PC-9 (cell line): ENCODE measurements around the gene CES3. TPM values are rescaled to one million over a fixed set of nuclear protein-coding genes. Genes with fewer than 3 reads are reported as not detected.

ENCODE experiments used
- BruUV-seq: library from RNA; stranded (reverse); fragments of 400-500 nt; replicated peaks from 2 replicates; lab custom pipeline; 2021; lab: Mats Ljungman, UMichigan
- CTCF ChIA-PET: fragments of 300-600 bp; sonication (Branson Sonifier 250); formaldehyde crosslinking; loops from one replicate; lab custom pipeline; 2022; ENCODE audit warnings: antibody characterized with exemption; lab: Charles Lee
- POLR2A ChIA-PET: fragments of 300-600 bp; sonication (Branson Sonifier 250); formaldehyde crosslinking; loops from one replicate; lab custom pipeline; 2022; ENCODE audit warnings: antibody characterized with exemption; ENCODE audit not compliant: unreplicated experiment; lab: Charles Lee
- DNase-seq, 2 experiments: peaks; one replicate each; pipeline versions ENCODE4 v3.0.0 to v3.0.0-alpha.2; 2015 to 2022; ENCODE audit warnings: mixed read lengths in 1 of 2
- H2AFZ ChIP-seq: fragments of 200-600 bp; sonication (generic); 2 replicates; pipeline ENCODE4 v1.8.1; 2017; ENCODE audit warnings: antibody characterized with exemption
- H3F3A ChIP-seq: fragments of 200-600 bp; sonication (generic); 2 replicates; pipeline ENCODE4 v1.8.1; 2017; ENCODE audit warnings: antibody characterized with exemption, mild to moderate bottlenecking, low read depth; ENCODE audit not compliant: insufficient read depth
- H3K27ac ChIP-seq: fragments of 200-600 bp; sonication (generic); 2 replicates; pipeline ENCODE4 v1.6.1; 2016; ENCODE audit warnings: mixed run types
- H3K27me3 ChIP-seq: fragments of 200-600 bp; sonication (generic); 2 replicates; pipeline ENCODE4 v1.6.1; 2016; ENCODE audit warnings: low read depth, mixed run types; ENCODE audit not compliant: insufficient read depth
- H3K36me3 ChIP-seq: fragments of 200-600 bp; sonication (generic); 2 replicates; pipeline ENCODE4 v1.6.1; 2016; ENCODE audit warnings: low read depth, mixed run types
- H3K4me1 ChIP-seq: fragments of 200-600 bp; sonication (generic); replicated peaks from 2 replicates; pipeline ENCODE4 v1.6.1; 2016; ENCODE audit warnings: mixed run types; ENCODE audit not compliant: insufficient read depth
- H3K4me2 ChIP-seq: fragments of 200-600 bp; sonication (generic); 2 replicates; pipeline ENCODE4 v1.6.1; 2017; ENCODE audit warnings: mixed run types
- H3K4me3 ChIP-seq: fragments of 200-600 bp; sonication (generic); 2 replicates; pipeline ENCODE4 v1.6.1; 2016; ENCODE audit warnings: mixed run types
- H3K79me2 ChIP-seq: fragments of 200-600 bp; sonication (generic); 2 replicates; pipeline ENCODE4 v1.6.1; 2017; ENCODE audit warnings: low read depth, mixed run types
- H3K9me2 ChIP-seq: fragments of 200-600 bp; sonication (generic); 2 replicates; pipeline ENCODE4 v1.8.1; 2017; ENCODE audit warnings: mild to moderate bottlenecking; ENCODE audit not compliant: insufficient read depth
- H3K9me3 ChIP-seq: fragments of 200-600 bp; sonication (generic); 2 replicates; pipeline ENCODE4 v1.8.1; 2016; ENCODE audit warnings: low read depth; ENCODE audit not compliant: insufficient read depth
- H4K20me1 ChIP-seq: fragments of 200-600 bp; sonication (generic); 2 replicates; pipeline ENCODE4 v1.8.1; 2017; ENCODE audit not compliant: insufficient read depth
- CTCF ChIP-seq: fragments of 200-600 bp; sonication (generic); conservative IDR thresholded peaks from 2 replicates; pipeline ENCODE4 v1.6.1; 2017; ENCODE audit warnings: mixed run types, antibody characterized with exemption, mild to moderate bottlenecking, moderate library complexity
- EZH2 ChIP-seq: fragments of 200-600 bp; sonication (generic); IDR thresholded peaks from 2 replicates; pipeline ENCODE4 v1.8.0; 2017; ENCODE audit warnings: antibody characterized with exemption, low read depth
- intact Hi-C: fragments of 100-400 bp; cut with micrococcal nuclease; formaldehyde crosslinking; loops from one replicate; pipeline ENCODE4 v1.10.0; 2022; ENCODE audit not compliant: unreplicated experiment
- total RNA-seq: library from RNA; stranded (reverse); gene quantifications from 2 replicates; pipeline ENCODE4 v1.2.3, GENCODE V29; 2021

CES3 gene
- total RNA-seq, 1 experiment from 2014 or later = 9.1 TPM

GRCh38 chr16:66960270-66960669 lies 796 bp upstream of the CES3 start:
- Histone ChIP-seq H3K79me2 (no peaks in the 10 kb centered on the region), H4K20me1 (no peaks in the 10 kb centered on the region), H3K36me3 (no peaks in the 10 kb centered on the region), H3K4me2 (no peak overlapping the region), H3K9me3 (no peaks in the 10 kb centered on the region), H3K4me1 (no peaks in the 10 kb centered on the region), H3K9me2 (no peaks in the 10 kb centered on the region), H3K4me3 (no peak overlapping the region), H3K27ac (no peak overlapping the region), H3F3A (no peaks in the 10 kb centered on the region), H3K27me3 (no peaks in the 10 kb centered on the region), H2AFZ (no peak overlapping the region)
- ChIA-PET CTCF (no interaction called here), POLR2A (no interaction called here)
- no peak for DNase-seq
- intact Hi-C loops = no loop called here
- no peak for TF ChIP-seq EZH2
- no TSS peak for BruUV-seq

DNA sequence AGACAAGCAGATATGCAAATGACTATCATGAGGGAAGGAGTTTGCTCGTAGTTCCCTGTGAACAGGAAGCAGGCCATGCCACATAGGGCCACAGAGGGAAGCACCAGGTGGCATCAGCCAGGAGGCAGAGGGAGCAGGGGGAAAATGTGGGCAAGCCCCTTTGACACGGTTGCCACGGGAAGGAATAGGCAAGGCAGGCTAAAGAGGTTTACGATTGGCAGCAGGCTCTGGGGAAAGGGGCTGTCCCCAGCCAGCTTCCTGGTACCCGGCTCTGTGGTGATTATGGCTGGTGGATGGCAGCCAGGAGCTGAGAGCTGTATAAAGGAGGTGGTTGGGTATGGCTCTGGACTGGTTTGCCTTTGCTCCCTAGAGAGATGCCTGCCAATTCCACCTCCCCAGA lies 848 bp downstream of the CES3 start:
- intact Hi-C loops = no loop called here
- H3K4me1 ChIP-seq = no peaks in the 10 kb centered on the region
- no peak for DNase-seq
- no peaks in the 10 kb centered on the region for H3K27me3 ChIP-seq
- H4K20me1 ChIP-seq = no peaks in the 10 kb centered on the region
- CTCF ChIA-PET = no interaction called here
- no peaks in the 10 kb centered on the region for H3K36me3 ChIP-seq
- no peak overlapping the region for H3K4me3 ChIP-seq
- H3K79me2 ChIP-seq = no peaks in the 10 kb centered on the region
- no peak overlapping the region for H3K4me2 ChIP-seq
- H3K9me2 ChIP-seq = no peaks in the 10 kb centered on the region
- no peak for TF ChIP-seq EZH2
- no peak for TF ChIP-seq CTCF
- no peak overlapping the region for H2AFZ ChIP-seq
- H3F3A ChIP-seq = no peaks in the 10 kb centered on the region
- BruUV-seq = no TSS peak
- POLR2A ChIA-PET = interaction anchor here (0.5 to 0.8 kb wide), 2 partner anchors 307 to 359 kb away, joined by 6 to 24 read pairs; no protein-coding TSS in a partner anchor
- H3K27ac ChIP-seq = no peak overlapping the region
- no peaks in the 10 kb centered on the region for H3K9me3 ChIP-seq

- no peak overlapping the region for H2AFZ ChIP-seq
- H3K36me3 ChIP-seq = no peaks in the 10 kb centered on the region
- H3K9me3 ChIP-seq = no peaks in the 10 kb centered on the region
- H3K79me2 ChIP-seq = no peaks in the 10 kb centered on the region
- ChIA-PET POLR2A (no interaction called here), CTCF (no interaction called here)
- no peak overlapping the region for H3K4me3 ChIP-seq
- no TSS peak for BruUV-seq
- DNase-seq = no peak
- no peaks in the 10 kb centered on the region for H4K20me1 ChIP-seq
- no peaks in the 10 kb centered on the region for H3K4me1 ChIP-seq
- H3K4me2 ChIP-seq = no peak overlapping the region
- no peak for TF ChIP-seq CTCF
- intact Hi-C loops = no loop called here
- H3K27me3 ChIP-seq = no peaks in the 10 kb centered on the region
- H3K27ac ChIP-seq = no peak overlapping the region
- H3F3A ChIP-seq = 0 out of 2 replicates have a peak, but pooled peaks cover 3% of the 10 kb centered on the region
- H3K9me2 ChIP-seq = no peaks in the 10 kb centered on the region
Measured at GRCh38 chr16:66964049-66964448, 3.0 kb downstream of the CES3 start.

DNA sequence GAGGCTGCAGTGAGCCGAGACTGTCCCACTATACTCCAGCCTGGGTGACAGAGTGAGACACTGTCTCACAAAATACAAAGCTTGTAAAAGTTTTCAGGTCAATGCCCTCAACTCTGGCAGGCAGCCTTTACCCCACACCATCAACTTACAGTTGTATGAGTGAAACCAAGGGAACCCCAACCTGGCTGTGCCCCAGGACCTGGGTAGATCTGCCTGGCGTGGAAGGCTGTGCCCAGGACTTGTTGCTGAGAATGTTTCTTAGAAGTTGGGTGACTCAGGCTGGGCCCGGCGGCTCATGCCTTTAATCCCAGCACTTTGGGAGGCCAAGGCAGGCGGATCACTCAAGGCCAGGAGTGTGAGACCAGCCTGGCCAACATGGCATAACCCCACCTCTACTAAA lies 7.8 kb downstream of the CES3 start:
- peaks cover 17% of the 10 kb centered on the region for H3K4me1 ChIP-seq
- TF ChIP-seq CTCF (no peak), EZH2 (no peak)
- ChIA-PET POLR2A (interaction anchor here (0.6 kb wide), 1 partner anchor 421 kb away, joined by 3 read pairs; no protein-coding TSS in a partner anchor), CTCF (no interaction called here)
- DNase-seq = no peak
- no peak overlapping the region for H2AFZ ChIP-seq
- no peaks in the 10 kb centered on the region for H3K27me3 ChIP-seq
- H3K27ac ChIP-seq = no peak overlapping the region
- H3K79me2 ChIP-seq = no peaks in the 10 kb centered on the region
- 0 out of 2 replicates have a peak, but pooled peaks cover 3% of the 10 kb centered on the region for H3F3A ChIP-seq
- no peaks in the 10 kb centered on the region for H4K20me1 ChIP-seq
- no peaks in the 10 kb centered on the region for H3K9me2 ChIP-seq
- H3K4me3 ChIP-seq = no peak overlapping the region
- intact Hi-C loops = no loop called here
- H3K9me3 ChIP-seq = no peaks in the 10 kb centered on the region
- H3K4me2 ChIP-seq = no peak overlapping the region
- BruUV-seq = no TSS peak
- no peaks in the 10 kb centered on the region for H3K36me3 ChIP-seq
